RCC 7860 (cell line): ENCODE results near the gene ZNF674.
"Not testable (repeated sequence)": the region's sequence is repeated elsewhere in the genome, so short reads cannot be mapped to it uniquely, and the experiment has no call there.

ENCODE experiments used
- DNase-seq: peaks from one replicate; pipeline ENCODE4 v3.0.0-alpha.2; 2015; ENCODE audit warnings: low spot score
- FAIRE-seq: peaks from 2 replicates; lab custom pipeline; 2012; peaks lifted over from hg19 to GRCh38; lab: Jason Lieb, UNC

Gene ZNF674

GRCh38 chrX:46485897-46486296 is 59.3 kb downstream of the ZNF674 start:
- FAIRE-seq, result no peak
- no peak for DNase-seq

DNA sequence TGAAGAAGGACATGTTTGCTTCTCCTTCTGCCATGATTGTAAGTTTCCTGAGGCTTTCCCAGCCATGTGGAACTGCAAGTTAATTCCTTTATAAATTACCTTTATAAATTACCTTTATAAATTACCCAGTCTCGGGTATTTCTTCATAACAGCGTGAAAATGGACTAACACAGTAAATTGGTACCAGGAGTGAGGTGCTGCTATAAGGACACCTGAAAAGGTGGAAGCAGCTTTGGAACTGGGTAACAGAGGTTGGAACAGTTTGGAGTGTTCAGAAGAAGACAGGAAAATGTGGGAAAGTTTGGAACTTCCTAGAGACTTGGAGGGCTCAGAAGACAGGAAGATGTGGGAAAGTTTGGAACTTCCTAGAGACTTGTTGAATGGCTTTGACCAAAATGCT is 66.6 kb downstream of the ZNF674 start:
- not testable (repeated sequence) for FAIRE-seq, DNase-seq

- FAIRE-seq, result no peak
Observed at GRCh38 chrX:46477435-46477834, 67.8 kb downstream of the ZNF674 start.

DNA sequence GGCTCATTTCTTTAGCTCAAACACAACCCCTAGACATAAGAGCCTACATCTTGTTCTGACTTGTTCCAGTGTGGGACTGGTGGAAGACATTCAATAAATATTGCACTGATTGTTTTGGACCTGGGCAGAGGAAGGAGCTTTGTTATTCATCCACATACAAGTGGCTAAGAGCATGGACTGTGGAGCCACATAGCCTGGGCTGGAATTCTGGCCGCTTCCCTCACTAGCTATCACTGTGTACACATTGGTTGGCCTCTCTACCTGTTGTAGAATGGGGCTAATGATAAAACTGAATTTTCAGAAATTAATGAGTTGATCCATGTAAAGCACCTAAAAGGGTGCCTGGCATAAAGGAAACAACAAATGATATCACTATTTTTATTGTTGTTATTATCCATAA is 80.0 kb downstream of the ZNF674 start:
- FAIRE-seq (no peak), DNase-seq (no peak)

More at GRCh38 chrX:46477435-46477834, 67.8 kb downstream of the ZNF674 start:
- DNase-seq, result no peak

- FAIRE-seq (no peak), DNase-seq (no peak)
Observed at GRCh38 chrX:46463682-46464081, 81.5 kb downstream of the ZNF674 start.

- DNase-seq (no peak), FAIRE-seq (no peak)
Observed at GRCh38 chrX:46461660-46462191, 83.5 kb downstream of the ZNF674 start.

DNA sequence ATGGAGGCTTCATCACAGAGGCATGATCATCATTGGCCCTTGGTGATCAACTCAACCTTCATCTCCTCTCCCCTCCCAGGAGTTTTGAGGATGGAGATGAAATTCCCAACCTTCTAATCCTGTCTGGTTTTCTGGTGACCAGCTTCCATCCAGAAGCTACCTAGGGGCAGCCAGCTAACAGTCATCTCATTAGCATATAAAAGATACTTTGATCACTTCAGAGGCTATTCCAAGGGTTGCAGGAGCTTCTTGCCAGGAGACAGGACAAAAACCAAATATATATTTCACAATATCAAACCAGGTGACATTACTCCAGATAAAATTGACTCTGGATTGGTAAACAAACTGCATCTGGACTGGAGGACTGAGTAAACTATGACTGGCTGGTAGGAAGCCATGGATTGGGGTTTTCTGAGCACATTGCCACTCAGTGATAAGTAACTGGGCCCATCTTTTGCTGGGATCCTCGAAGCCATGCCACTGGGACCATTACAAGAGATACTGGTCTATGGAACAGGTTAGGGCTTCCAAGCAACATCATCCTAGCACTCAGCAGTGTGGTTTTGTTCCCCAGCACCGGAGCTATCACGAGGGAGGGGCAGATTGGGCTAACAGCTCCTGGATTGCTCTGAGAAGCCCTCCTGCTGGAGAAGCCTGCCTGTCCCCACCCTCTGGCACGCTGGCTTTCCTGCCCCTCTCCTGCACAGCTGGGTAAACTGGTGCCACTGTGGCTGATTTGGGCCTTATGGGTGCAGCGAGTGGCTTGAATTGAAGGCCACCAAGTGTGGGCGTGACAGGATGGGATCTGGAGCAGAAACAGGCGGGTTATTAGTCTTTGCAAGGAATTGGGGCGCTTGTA is 84.2 kb downstream of the ZNF674 start:
- DNase-seq, FAIRE-seq: not testable (repeated sequence)

- DNase-seq (no peak), FAIRE-seq (no peak)
Observed at GRCh38 chrX:46459603-46460002, 85.6 kb downstream of the ZNF674 start.

DNA sequence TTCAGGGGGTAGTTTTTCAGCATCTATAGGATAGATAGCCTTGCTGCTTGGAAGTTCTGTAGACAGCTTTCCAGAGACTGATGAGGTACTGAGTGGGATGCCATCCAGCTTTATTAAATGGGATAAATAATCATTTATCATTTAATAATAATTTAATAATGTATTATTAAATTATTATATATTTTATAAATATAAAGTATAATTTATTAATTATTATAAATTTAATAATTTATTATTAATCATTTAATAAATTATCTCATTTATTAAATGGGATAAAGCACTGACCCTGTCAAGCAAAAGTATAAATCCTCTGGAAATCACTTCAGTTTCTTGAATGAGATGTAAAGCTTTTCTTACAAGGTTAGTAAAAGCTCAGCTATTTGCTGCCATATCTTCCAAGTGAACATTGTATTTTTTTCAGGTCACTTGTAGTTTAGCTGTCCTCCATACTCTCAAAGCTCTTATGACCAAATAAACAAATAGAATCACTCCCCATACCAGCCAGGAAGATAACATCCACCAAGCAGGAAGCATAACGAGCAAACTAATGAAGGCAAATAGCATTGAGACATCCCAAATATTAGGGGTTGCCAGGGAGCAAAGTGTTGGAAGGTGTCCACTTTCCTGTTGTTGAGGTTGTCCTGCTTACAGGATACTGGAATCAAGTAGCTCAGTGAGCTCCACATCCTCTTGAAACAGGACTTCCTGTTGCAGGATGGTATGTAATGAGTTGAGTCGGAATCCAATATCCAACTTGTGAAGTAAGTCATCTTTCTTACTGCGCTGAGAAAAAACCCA is 88.9 kb downstream of the ZNF674 start:
- FAIRE-seq, result peak; percentile 63
- DNase-seq, result no peak
